ENCODE measurements around the gene NOP9.
"Not testable (repeated sequence)": the region's sequence is repeated elsewhere in the genome, so short reads cannot be mapped to it uniquely, and the experiment has no call there.

NOP9 gene

GRCh38 chr14:24324024-24324423, 24.4 kb downstream of the NOP9 start:
- TF ChIP-seq, protein P1, sequence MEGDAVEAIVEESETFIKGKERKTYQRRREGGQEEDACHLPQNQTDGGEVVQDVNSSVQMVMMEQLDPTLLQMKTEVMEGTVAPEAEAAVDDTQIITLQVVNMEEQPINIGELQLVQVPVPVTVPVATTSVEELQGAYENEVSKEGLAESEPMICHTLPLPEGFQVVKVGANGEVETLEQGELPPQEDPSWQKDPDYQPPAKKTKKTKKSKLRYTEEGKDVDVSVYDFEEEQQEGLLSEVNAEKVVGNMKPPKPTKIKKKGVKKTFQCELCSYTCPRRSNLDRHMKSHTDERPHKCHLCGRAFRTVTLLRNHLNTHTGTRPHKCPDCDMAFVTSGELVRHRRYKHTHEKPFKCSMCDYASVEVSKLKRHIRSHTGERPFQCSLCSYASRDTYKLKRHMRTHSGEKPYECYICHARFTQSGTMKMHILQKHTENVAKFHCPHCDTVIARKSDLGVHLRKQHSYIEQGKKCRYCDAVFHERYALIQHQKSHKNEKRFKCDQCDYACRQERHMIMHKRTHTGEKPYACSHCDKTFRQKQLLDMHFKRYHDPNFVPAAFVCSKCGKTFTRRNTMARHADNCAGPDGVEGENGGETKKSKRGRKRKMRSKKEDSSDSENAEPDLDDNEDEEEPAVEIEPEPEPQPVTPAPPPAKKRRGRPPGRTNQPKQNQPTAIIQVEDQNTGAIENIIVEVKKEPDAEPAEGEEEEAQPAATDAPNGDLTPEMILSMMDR (IDR thresholded peaks at IDR 0.05; ENCODE audit: low read depth, low read length), result no peak
- no peak overlapping the region for H3K4me3 ChIP-seq (ENCODE audit: low read depth, low read length)

GRCh38 chr14:24325041-24325530, 25.4 kb downstream of the NOP9 start:
- H3K4me3 ChIP-seq (ENCODE audit: low read depth, low read length), result no peak overlapping the region
- TF ChIP-seq, protein P1 (IDR thresholded peaks at IDR 0.05; ENCODE audit: low read depth, low read length), result no peak

DNA sequence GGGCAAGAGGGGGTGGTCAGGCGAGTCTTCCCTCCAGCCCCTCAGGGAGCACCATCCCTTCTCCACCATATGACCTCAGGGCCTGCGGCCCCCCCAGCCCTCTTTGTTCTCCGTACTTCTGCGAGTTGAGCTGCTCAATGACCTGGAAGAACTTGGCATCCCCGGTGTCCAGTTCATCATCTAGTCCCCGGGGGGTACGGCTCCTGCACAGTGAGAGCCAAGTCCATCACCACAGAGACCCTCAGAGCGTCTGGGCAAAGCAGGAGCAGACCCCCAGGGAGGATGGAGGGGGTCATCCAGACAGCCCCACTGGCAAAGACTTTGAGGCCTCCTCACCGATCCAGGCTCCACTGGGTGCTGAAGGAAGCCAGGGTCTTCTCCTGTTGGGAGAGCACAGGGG, 26.3 kb downstream of the NOP9 start:
- TF ChIP-seq, protein P1 (IDR thresholded peaks at IDR 0.05; ENCODE audit: low read depth, low read length), result no peak
- no peak overlapping the region for H3K4me3 ChIP-seq (ENCODE audit: low read depth, low read length)

DNA sequence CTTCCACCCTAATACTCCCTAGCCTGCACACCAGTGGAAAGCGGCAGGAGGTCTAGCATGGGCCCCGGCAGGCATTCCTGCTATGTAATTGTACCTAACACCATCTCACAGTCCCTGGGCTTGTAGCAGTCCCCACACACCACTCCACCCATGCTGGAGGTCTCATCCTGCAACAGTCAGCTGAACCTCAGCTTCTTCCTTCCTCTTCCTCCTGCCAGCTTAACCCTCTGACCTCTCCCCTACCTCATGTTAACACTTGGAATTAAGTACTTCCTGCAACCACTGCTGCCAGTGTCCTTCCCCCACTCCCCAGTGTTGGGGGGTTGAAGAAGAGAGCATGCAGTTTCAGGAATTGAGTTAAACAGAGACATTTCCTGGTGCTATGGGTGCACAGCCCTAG, 27.7 kb downstream of the NOP9 start:
- TF ChIP-seq, protein P1 (IDR thresholded peaks at IDR 0.05; ENCODE audit: low read depth, low read length), result no peak
- no peak overlapping the region for H3K4me3 ChIP-seq (ENCODE audit: low read depth, low read length)

GRCh38 chr14:24327914-24328313, 28.3 kb downstream of the NOP9 start:
- H3K4me3 ChIP-seq (ENCODE audit: low read depth, low read length), result not testable (repeated sequence)
- TF ChIP-seq, protein P1 (IDR thresholded peaks at IDR 0.05; ENCODE audit: low read depth, low read length), result peak; percentile 32

DNA sequence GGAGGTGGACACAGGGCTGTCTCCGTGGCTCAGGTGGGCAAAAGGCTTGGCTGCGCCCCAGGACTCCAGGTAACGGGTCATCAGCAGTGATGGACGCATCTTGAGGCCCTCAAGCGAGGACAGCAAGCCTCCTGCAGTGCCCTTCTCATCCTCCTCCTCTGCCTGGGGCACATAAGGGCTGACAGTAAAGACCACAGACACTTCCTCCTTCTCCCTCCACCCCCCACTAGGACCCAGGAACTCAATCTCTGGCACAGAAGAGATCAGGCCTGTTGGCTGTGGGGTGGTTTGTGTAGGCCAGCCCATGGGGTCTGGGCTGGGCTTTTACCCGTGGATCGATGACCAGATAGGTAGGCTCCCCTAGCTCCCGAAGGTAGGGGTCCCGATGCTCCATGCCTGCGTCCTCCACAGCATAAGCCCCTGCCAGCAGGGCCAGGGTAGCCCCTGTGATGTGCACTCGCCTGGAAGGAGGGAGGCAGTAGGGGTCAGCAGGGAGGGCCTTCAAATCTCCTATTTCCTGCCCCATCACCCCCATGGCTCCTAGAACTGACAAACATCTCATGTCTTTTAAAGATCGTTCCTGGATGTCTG, 29.5 kb downstream of the NOP9 start:
- TF ChIP-seq, protein P1 (IDR thresholded peaks at IDR 0.05; ENCODE audit: low read depth, low read length), result no peak
- no peak overlapping the region for H3K4me3 ChIP-seq (ENCODE audit: low read depth, low read length)

GRCh38 chr14:24329736-24330135, 30.1 kb downstream of the NOP9 start:
- H3K4me3 ChIP-seq (ENCODE audit: low read depth, low read length), result no peak overlapping the region
- TF ChIP-seq, protein P1 (IDR thresholded peaks at IDR 0.05; ENCODE audit: low read depth, low read length), result no peak

Measured in WI38 (cell line).